Measurements from ENCODE around the gene NUTF2. TPM values are rescaled to one million over a fixed set of nuclear protein-coding genes. Genes with fewer than 3 reads are reported as not detected.

Gene NUTF2
- total and polyA plus RNA-seq, 10 of the 15 experiments (the other 5 are each of a cell fraction or from before 2014, with no cell fraction given), result 116 to 342 (median 202) TPM

DNA sequence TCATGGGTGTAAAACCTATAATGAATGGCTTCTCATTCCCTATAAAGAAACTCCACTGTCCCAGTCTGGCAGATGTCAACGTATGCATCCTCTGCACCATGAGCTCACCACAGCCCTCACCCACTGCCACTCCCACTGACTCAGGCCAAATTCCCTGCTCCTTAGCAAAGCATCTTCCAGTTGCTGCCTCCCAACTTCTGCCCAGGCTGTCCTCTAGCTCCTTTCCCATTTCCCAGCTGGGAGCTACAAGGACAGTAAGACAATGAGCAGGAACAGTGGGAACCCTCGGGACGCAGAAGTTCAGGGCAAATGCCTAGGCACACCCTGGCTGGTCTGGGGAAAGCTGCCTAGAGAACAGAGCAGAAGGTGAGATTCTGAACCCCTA, 13.7 kb upstream of the NUTF2 start:
- peak overlapping the region; percentile 91 for H3K4me3 ChIP-seq
- no peaks in the 10 kb centered on the region for H3K27me3 ChIP-seq (replicated peaks in 1 of 2; ENCODE audit: control insufficient read depth in 2 of 2, insufficient read depth in 2 of 2, low read length in 1 of 2)
- H3K4me2 ChIP-seq (ENCODE audit: control insufficient read depth, insufficient read depth), result peak overlapping the region; percentile 90
- 29% methylated on average over 3 of the region's 3 CpGs for WGBS (ENCODE audit: insufficient coverage, insufficient replicate concordance, low lambda C conversion rate, missing lambda C conversion rate)
- CTCF ChIA-PET, result interaction anchor here (0.6 to 2.2 kb wide), 8 partner anchors 8 to 162 kb away, joined by 3 to 31 read pairs (median 6); no protein-coding TSS in a partner anchor
- peaks cover 2 to 5% of the 10 kb centered on the region in 2 experiments; a peak in 3 of 4 replicates for H3K36me3 ChIP-seq (ENCODE audit: control insufficient read depth in 2 of 2, insufficient read depth in 2 of 2, low read length in 1 of 2)
- peaks cover 13% of the 10 kb centered on the region for H3K79me2 ChIP-seq (ENCODE audit: control insufficient read depth, insufficient read depth, low read length)
- peak overlapping the region; percentile 87 for H3K9ac ChIP-seq (ENCODE audit: control insufficient read depth, insufficient read depth, low read length)
- ATAC-seq (peak; percentile 27), FAIRE-seq (no peak), DNase-seq (ENCODE audit: low read depth, low spot score) (no peak)
- TF ChIP-seq JUNB (IDR thresholded peaks at IDR 0.05) (no peak), MYC (IDR thresholded peaks at IDR 0.05; ENCODE audit: insufficient read depth, insufficient read length, insufficient replicate concordance, low read length, severe bottlenecking) (no peak), TARDBP (IDR thresholded peaks at IDR 0.05; ENCODE audit: borderline replicate concordance) (no peak)
- H2AFZ ChIP-seq (ENCODE audit: control insufficient read depth, low read depth, low read length), result peak overlapping the region; percentile 99
- no TSS peak for BruUV-seq (replicated peaks)
- intact Hi-C loops (cut with micrococcal nuclease; ENCODE audit: unreplicated experiment) (no loop called here), in situ Hi-C loops (cut with MboI) (no loop called here)
- no peaks in the 10 kb centered on the region for H4K20me1 ChIP-seq (ENCODE audit: control insufficient read depth, insufficient read depth)
- RAD21 ChIA-PET (ENCODE audit: unreplicated experiment), result interaction anchor here (0.8 to 1.4 kb wide), 4 partner anchors 12 to 160 kb away, joined by 3 to 9 read pairs (median 6); partner anchors contain the start of gene GFOD2
- no peaks in the 10 kb centered on the region for H3K9me3 ChIP-seq (replicated peaks; ENCODE audit: control insufficient read depth, insufficient read depth, low read length)
- peak overlapping the region; percentile 54 for H3K27ac ChIP-seq (ENCODE audit: control insufficient read depth, insufficient read depth)
- SMC1A ChIA-PET (ENCODE audit: uncharacterized antibody, unreplicated experiment), result interaction anchor here (0.9 to 1.9 kb wide), 4 partner anchors 11 to 50 kb away, joined by 3 to 10 read pairs (median 3); no protein-coding TSS in a partner anchor
- H3K4me1 ChIP-seq (ENCODE audit: control insufficient read depth, insufficient read depth, low read length), result peaks cover 7% of the 10 kb centered on the region
- POLR2A ChIA-PET, result interaction anchor here (0.6 to 2.0 kb wide), 5 partner anchors 12 to 114 kb away, joined by 3 to 29 read pairs (median 7); partner anchors contain the start of genes NUTF2 and PSMB10

DNA sequence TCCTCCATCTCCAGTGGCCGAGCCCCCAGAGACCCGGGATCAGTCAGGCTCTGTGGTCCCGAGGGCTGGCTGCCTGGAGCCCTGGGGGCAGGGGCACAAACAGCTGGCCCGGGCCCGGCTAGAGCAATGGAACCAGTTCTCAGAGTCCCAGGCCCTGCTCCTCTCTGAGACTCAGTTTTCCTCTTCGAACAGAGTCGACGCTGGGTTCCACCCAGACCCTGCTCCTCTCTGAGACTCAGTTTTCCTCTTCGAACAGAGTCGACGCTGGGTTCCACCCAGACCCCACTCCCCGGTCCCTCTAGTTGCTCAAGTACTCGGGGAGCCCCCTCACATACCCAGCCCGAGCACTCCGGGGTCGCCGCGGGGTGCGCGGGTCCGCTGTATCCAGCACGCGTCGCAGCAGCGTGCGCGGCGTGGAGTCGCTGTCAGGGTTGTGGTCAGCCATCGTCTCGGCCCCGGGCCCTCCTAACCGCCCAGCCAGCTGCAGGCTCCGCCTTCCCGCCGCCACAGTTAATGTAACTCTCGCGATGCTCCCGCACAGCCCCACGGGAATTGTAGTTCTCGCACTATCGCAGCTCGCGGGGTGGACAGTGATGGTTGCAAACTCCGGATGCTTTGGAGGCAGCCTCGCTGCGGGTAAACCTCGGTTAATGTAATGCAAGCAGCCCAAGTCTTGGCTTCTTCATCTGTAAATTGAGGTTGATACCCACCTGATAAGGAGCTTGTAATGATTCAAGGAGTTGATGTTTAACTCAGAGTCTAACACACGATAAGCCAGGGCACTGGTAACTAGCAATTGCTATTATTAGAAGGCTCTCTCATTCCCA, 13.1 kb upstream of the NUTF2 start:
- Histone ChIP-seq H3K9me3 (replicated peaks; ENCODE audit: control insufficient read depth, insufficient read depth, low read length) (no peaks in the 10 kb centered on the region), H3K27ac (ENCODE audit: control insufficient read depth, insufficient read depth) (peak overlapping the region; percentile 54), H2AFZ (ENCODE audit: control insufficient read depth, low read depth, low read length) (peak overlapping the region; percentile 99), H3K4me2 (ENCODE audit: control insufficient read depth, insufficient read depth) (peak overlapping the region; percentile 90), H4K20me1 (ENCODE audit: control insufficient read depth, insufficient read depth) (no peaks in the 10 kb centered on the region), H3K9ac (ENCODE audit: control insufficient read depth, insufficient read depth, low read length) (peak overlapping the region; percentile 87), H3K27me3 (replicated peaks in 1 of 2; ENCODE audit: control insufficient read depth in 2 of 2, insufficient read depth in 2 of 2, low read length in 1 of 2) (no peaks in the 10 kb centered on the region), H3K79me2 (ENCODE audit: control insufficient read depth, insufficient read depth, low read length) (peaks cover 13% of the 10 kb centered on the region), H3K36me3 (ENCODE audit: control insufficient read depth in 2 of 2, insufficient read depth in 2 of 2, low read length in 1 of 2) (peaks cover 2 to 5% of the 10 kb centered on the region in 2 experiments; a peak in 3 of 4 replicates), H3K4me3 (peak overlapping the region; percentile 91), H3K4me1 (ENCODE audit: control insufficient read depth, insufficient read depth, low read length) (peaks cover 7% of the 10 kb centered on the region)
- ChIA-PET CTCF (interaction anchor here (1.1 to 2.2 kb wide), 11 partner anchors 8 to 312 kb away, joined by 3 to 31 read pairs (median 4); partner anchors contain the start of genes NUTF2, RANBP10 and TSNAXIP1), SMC1A (ENCODE audit: uncharacterized antibody, unreplicated experiment) (interaction anchor here (0.9 to 1.9 kb wide), 7 partner anchors 10 to 312 kb away, joined by 3 to 10 read pairs (median 3); partner anchors contain the start of gene NUTF2), POLR2A (interaction anchor here (0.6 to 2.0 kb wide), 7 partner anchors 12 to 115 kb away, joined by 3 to 29 read pairs (median 3); partner anchors contain the start of genes NUTF2 and PSMB10), RAD21 (ENCODE audit: unreplicated experiment) (interaction anchor here (0.7 to 1.4 kb wide), 7 partner anchors 11 to 161 kb away, joined by 3 to 9 read pairs (median 4); partner anchors contain the start of genes GFOD2, PSMB10, RANBP10 and TSNAXIP1)
- DNase-seq (ENCODE audit: low read depth, low spot score) (peak; percentile 83), ATAC-seq (peak; percentile 100), FAIRE-seq (peak; percentile 85)
- in situ Hi-C loops (cut with MboI), result no loop called here
- TSS peak; percentile 77 for BruUV-seq (replicated peaks)
- intact Hi-C loops (cut with micrococcal nuclease; ENCODE audit: unreplicated experiment), result no loop called here
- WGBS (ENCODE audit: insufficient coverage, insufficient replicate concordance, low lambda C conversion rate, missing lambda C conversion rate), result under 1% methylated on average over 47 of the region's 49 CpGs
- TF ChIP-seq GABPA (IDR thresholded peaks at IDR 0.05; ENCODE audit: low read depth), result no peak
- peak; percentile 74; the same call in 1 of the 2 replicates for TF ChIP-seq RB1 (IDR thresholded peaks at IDR 0.05; ENCODE audit: borderline replicate concordance)
- peak; percentile 83 for TF ChIP-seq IKZF1 (conservative IDR thresholded peaks at IDR 0.05)
- TF ChIP-seq YY1 (IDR thresholded peaks at IDR 0.05; ENCODE audit: low read depth, low read length), result peak; percentile 94
- peak; percentile 100 for TF ChIP-seq CHD2 (IDR thresholded peaks at IDR 0.05; ENCODE audit: borderline replicate concordance, low read depth, low read length)
- peak; percentile 84; the same call in 1 of the 2 replicates for TF ChIP-seq NKRF (conservative IDR thresholded peaks at IDR 0.05)
- no peak for TF ChIP-seq SMAD1 (IDR thresholded peaks at IDR 0.05; ENCODE audit: low read depth, partially characterized antibody)
- TF ChIP-seq CBFB (IDR thresholded peaks at IDR 0.05; ENCODE audit: low read depth), result peak; percentile 96
- TF ChIP-seq NFYB (IDR thresholded peaks at IDR 0.05; ENCODE audit: insufficient read depth, low read depth, low read length), result no peak

All from GM12878 (cell line).